Smooth muscle cell (in vitro differentiated cells): ENCODE data around the gene FOXK1. TPM values are rescaled to one million over a fixed set of nuclear protein-coding genes. Genes with fewer than 3 reads are reported as not detected.

ENCODE experiments used
- DNase-seq: peaks from one replicate; lab custom pipeline; 2025; ENCODE audit not compliant: unreplicated experiment; lab: John Stamatoyannopoulos, UW
- H2AFZ ChIP-seq: fragments of 200-600 bp; sonication (generic); 2 replicates; pipeline ENCODE4 v1.6.0; 2016; ENCODE audit warnings: antibody characterized with exemption, low read depth, mild to moderate bottlenecking
- H3F3A ChIP-seq: fragments of 200-600 bp; sonication (generic); 2 replicates; pipeline ENCODE4 v1.6.0; 2017; ENCODE audit warnings: antibody characterized with exemption, low read depth
- H3K27ac ChIP-seq: fragments of 200-600 bp; sonication (generic); 2 replicates; pipeline ENCODE4 v1.5.1; 2016; ENCODE audit warnings: low read depth, mild to moderate bottlenecking
- H3K27me3 ChIP-seq: fragments of 200-600 bp; sonication (generic); 2 replicates; pipeline ENCODE4 v1.6.1; 2016; ENCODE audit warnings: low read depth, mild to moderate bottlenecking
- H3K36me3 ChIP-seq: fragments of 200-600 bp; sonication (generic); 2 replicates; pipeline ENCODE4 v1.5.1; 2016; ENCODE audit warnings: low read depth
- H3K4me1 ChIP-seq: fragments of 200-600 bp; sonication (generic); 2 replicates; pipeline ENCODE4 v1.5.1; 2016; ENCODE audit warnings: low read depth
- H3K4me2 ChIP-seq: fragments of 200-600 bp; sonication (generic); 2 replicates; pipeline ENCODE4 v1.6.0; 2016; ENCODE audit warnings: mild to moderate bottlenecking
- H3K4me3 ChIP-seq: fragments of 200-600 bp; sonication (generic); 2 replicates; pipeline ENCODE4 v1.5.1; 2016; ENCODE audit warnings: mild to moderate bottlenecking
- H3K79me2 ChIP-seq: fragments of 200-600 bp; sonication (generic); 2 replicates; pipeline ENCODE4 v1.6.0; 2016; ENCODE audit warnings: low read depth, mild to moderate bottlenecking
- H3K9ac ChIP-seq: fragments of 200-600 bp; sonication (generic); 2 replicates; pipeline ENCODE4 v1.6.0; 2016; ENCODE audit warnings: low read depth
- H3K9me3 ChIP-seq: fragments of 200-600 bp; sonication (generic); replicated peaks from 2 replicates; pipeline ENCODE4 v1.5.1; 2016; ENCODE audit warnings: low read depth
- H4K20me1 ChIP-seq: fragments of 200-600 bp; sonication (generic); 2 replicates; pipeline ENCODE4 v1.6.0; 2016; ENCODE audit warnings: low read depth
- WGBS: methylation state at CpG from one replicate; pipeline ENCODE4 v1.1.7; 2016; ENCODE audit warnings: low lambda C conversion rate; 5-methylcytosine and 5-hydroxymethylcytosine counted together
- polyA plus RNA-seq: library from polyadenylated mRNA; unstranded; fragments of >200 nt; fragmentation: Nextera tagmentation; extraction: Ambion mirVana; gene quantifications from 2 replicates; pipeline ENCODE4 v1.2.1, GENCODE V29; 2016
- total RNA-seq: library from RNA; depleted of rRNA; stranded (reverse); fragments of >200 nt; gene quantifications from 2 replicates; pipeline ENCODE4 v1.2.3, GENCODE V29; 2014
- TF ChIP-seq, protein P1 (sequence below): fragments of 200-600 bp; sonication (generic); IDR thresholded peaks from 2 replicates; pipeline ENCODE4 v1.5.1; 2017; ENCODE audit warnings: borderline replicate concordance, mild to moderate bottlenecking, antibody characterized with exemption; ENCODE audit not compliant: insufficient read depth, poor library complexity, severe bottlenecking

FOXK1 gene
- total and polyA plus RNA-seq, 2 experiments from 2014 or later, result 6.0 to 11.6 TPM

DNA sequence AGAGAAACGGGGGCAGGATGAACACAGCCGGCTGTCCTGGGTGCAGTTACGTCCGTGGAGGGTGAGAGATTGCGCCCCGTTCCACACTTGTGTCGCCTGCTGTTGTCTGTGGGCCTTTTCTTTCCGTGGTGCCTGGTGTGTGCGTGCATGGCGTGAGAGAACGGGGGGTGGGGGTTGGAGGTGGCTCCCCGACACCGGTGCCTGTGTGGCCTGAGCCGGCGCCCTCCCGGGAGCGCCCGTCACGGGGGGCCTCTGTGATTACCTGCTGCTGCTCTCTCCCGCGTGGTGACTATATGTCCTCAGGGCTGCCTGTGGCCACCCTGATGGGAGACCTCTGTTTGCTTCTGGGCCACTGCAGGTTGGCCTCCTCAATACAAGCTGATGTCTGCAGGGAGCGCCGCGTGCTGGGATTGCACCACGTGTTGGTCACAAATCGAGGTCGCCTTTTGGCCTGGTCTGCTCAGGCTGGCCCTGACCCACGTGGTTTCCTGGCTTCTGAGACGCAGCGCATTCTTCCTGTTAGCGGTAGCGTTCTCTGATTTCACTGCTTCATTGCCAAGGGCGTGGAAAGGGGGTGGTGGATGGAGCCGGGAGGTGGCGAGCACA, 82.4 kb downstream of the FOXK1 start:
- Histone ChIP-seq H3K4me1 (no peaks in the 10 kb centered on the region), H3K9me3 (no peaks in the 10 kb centered on the region), H3K4me2 (no peak overlapping the region), H3K79me2 (no peaks in the 10 kb centered on the region), H3K27me3 (no peaks in the 10 kb centered on the region), H4K20me1 (peaks cover 12% of the 10 kb centered on the region), H2AFZ (no peak overlapping the region), H3K4me3 (no peak overlapping the region), H3K27ac (no peak overlapping the region), H3K9ac (no peak overlapping the region), H3F3A (no peaks in the 10 kb centered on the region), H3K36me3 (no peaks in the 10 kb centered on the region)
- DNase-seq, result no peak
- TF ChIP-seq, protein P1, sequence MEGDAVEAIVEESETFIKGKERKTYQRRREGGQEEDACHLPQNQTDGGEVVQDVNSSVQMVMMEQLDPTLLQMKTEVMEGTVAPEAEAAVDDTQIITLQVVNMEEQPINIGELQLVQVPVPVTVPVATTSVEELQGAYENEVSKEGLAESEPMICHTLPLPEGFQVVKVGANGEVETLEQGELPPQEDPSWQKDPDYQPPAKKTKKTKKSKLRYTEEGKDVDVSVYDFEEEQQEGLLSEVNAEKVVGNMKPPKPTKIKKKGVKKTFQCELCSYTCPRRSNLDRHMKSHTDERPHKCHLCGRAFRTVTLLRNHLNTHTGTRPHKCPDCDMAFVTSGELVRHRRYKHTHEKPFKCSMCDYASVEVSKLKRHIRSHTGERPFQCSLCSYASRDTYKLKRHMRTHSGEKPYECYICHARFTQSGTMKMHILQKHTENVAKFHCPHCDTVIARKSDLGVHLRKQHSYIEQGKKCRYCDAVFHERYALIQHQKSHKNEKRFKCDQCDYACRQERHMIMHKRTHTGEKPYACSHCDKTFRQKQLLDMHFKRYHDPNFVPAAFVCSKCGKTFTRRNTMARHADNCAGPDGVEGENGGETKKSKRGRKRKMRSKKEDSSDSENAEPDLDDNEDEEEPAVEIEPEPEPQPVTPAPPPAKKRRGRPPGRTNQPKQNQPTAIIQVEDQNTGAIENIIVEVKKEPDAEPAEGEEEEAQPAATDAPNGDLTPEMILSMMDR, result no peak
- WGBS, result 97% methylated on average over 35 of the region's 35 CpGs

DNA sequence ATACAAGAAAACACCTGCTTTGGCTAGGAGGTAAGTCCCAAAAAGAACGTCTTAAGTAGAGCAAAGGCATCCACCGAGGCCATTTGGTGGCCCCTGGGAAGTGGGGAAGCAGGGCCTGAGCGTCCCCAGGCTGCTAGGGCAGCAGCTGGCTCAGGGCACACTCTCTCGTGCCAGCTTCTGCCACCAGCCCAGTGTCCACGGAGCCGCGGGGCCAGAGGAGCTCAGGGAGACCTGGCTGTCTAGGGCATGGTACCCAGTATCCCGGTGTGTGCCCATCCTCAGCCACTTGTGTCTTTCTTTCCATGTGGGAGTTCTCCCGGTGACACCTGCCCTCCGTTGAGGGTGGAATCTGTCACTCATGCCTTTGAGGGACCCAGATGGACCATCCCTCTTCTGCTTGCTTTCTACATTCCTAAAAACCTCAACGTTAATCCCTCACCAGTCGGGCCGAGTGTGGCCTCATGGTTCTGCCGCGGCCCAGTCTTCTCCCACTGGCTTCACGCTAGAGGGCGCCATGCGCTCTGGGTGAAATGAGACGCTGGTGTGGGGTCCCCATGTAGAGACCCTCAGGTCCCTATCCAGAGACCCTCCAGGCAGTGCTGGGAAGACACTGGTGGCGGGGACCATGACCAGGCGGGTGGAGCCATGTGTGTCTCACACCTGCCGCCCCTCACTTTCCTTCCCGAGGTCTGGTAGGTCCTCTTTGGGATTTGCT, 83.8 kb downstream of the FOXK1 start:
- H3K4me3 ChIP-seq, result no peak overlapping the region
- H3K9me3 ChIP-seq, result no peaks in the 10 kb centered on the region
- no peak overlapping the region for H3K4me2 ChIP-seq
- DNase-seq, result no peak
- TF ChIP-seq, protein P1, result peak; percentile 31
- H3K27ac ChIP-seq, result no peak overlapping the region
- no peaks in the 10 kb centered on the region for H3K27me3 ChIP-seq
- no peaks in the 10 kb centered on the region for H3K36me3 ChIP-seq
- H2AFZ ChIP-seq, result no peak overlapping the region
- H3K79me2 ChIP-seq, result no peaks in the 10 kb centered on the region
- no peak overlapping the region for H3K9ac ChIP-seq
- H3F3A ChIP-seq, result no peaks in the 10 kb centered on the region
- H3K4me1 ChIP-seq, result no peaks in the 10 kb centered on the region
- H4K20me1 ChIP-seq, result peaks cover 12% of the 10 kb centered on the region
- WGBS, result 84% methylated on average over 23 of the region's 23 CpGs

DNA sequence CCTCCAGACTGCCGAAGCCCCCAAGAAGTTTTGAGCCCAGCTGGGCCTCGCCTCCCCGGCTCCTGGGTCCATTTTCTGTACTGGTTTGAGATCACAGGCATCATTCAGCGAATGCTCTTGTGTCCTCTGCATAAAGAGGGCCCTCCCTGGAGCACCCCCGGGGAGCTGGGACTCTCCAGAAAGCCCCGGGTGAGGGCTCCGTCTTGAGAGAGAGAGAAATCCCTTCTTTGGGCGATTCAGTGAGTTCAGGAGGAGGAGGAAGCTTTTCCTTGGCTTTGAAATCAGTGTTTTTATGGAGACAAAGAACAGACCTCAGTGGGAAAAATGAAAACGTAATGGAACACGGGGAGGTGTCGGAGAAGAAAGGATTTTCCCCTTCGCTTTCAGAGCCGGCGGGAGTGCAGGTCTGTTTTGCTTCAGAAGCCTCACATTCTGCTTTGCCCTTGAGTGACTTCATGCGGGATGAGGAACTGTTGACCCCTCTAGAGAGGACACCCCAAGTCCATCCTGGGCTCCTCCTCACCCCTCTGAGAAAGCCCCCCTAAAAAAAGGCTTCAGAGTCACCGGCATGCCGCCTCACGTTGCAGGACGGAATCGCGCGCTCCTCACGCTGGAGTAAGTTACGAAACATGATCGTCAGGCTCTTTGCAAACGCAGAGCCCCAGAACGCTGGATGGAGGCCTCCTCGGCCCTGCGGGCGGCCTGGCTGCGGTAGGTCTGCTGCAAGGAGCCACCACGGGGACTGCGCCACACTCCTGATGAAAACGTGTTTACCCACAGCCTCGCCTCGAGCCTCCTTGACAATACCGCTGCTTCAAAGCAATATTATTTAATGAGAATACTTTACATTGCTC, 84.8 kb downstream of the FOXK1 start:
- H3K79me2 ChIP-seq, result no peaks in the 10 kb centered on the region
- H3K36me3 ChIP-seq, result no peaks in the 10 kb centered on the region
- TF ChIP-seq, protein P1, result no peak
- H3K4me3 ChIP-seq, result no peak overlapping the region
- no peak for DNase-seq
- no peak overlapping the region for H2AFZ ChIP-seq
- WGBS, result 90% methylated on average over 37 of the region's 37 CpGs
- no peak overlapping the region for H3K27ac ChIP-seq
- H3K9me3 ChIP-seq, result no peaks in the 10 kb centered on the region
- no peaks in the 10 kb centered on the region for H3F3A ChIP-seq
- H4K20me1 ChIP-seq, result peaks cover 12% of the 10 kb centered on the region
- no peak overlapping the region for H3K4me2 ChIP-seq
- H3K4me1 ChIP-seq, result no peaks in the 10 kb centered on the region
- no peak overlapping the region for H3K9ac ChIP-seq
- no peaks in the 10 kb centered on the region for H3K27me3 ChIP-seq
